Endothelial cell of umbilical vein (primary cell): ENCODE results near the gene BAG1. TPM values are rescaled to one million over a fixed set of nuclear protein-coding genes. Genes with fewer than 3 reads are reported as not detected.

ENCODE experiments used
- BruUV-seq: library from RNA; stranded (reverse); fragments of 400-500 nt; replicated peaks from 2 replicates; lab custom pipeline; 2021; lab: Mats Ljungman, UMichigan
- CTCF ChIA-PET: fragments of 300-600, 350-600 bp; sonication (Branson Sonifier 250); formaldehyde crosslinking; loops from one replicate; lab custom pipeline; 2021; ENCODE audit warnings: antibody characterized with exemption, inconsistent platforms; lab: Charles Lee
- POLR2A ChIA-PET: fragments of 300-600, 350-600 bp; sonication (Branson Sonifier 250); formaldehyde crosslinking; loops from one replicate; lab custom pipeline; 2021; ENCODE audit warnings: antibody characterized with exemption, inconsistent platforms; lab: Charles Lee
- DNase-seq: peaks from one replicate; pipeline ENCODE4 v3.0.0-alpha.2; 2011; ENCODE audit warnings: low read depth, low spot score
- FAIRE-seq: peaks from 2 replicates; lab custom pipeline; 2011; peaks lifted over from hg19 to GRCh38; lab: Jason Lieb, UNC
- H2AFZ ChIP-seq: 2 replicates; pipeline ENCODE4 v1.6.0; 2012; ENCODE audit warnings: low read depth, low read length, control low read depth, inconsistent platforms
- H3K27ac ChIP-seq: 2 replicates; pipeline ENCODE4 v1.5.1; 2011; ENCODE audit warnings: low read depth, mild to moderate bottlenecking, control low read depth, low read length, moderate library complexity; ENCODE audit not compliant: insufficient read depth
- H3K27me3 ChIP-seq, 2 experiments: 2 replicates each; pipeline versions ENCODE4 v1.6.0 to v1.6.1; 2011; ENCODE audit warnings: low read length in 2 of 2, mixed read lengths in 1 of 2; ENCODE audit not compliant: control insufficient read depth in 2 of 2, insufficient read depth in 2 of 2
- H3K36me3 ChIP-seq, 2 experiments: 2 replicates in 1 of 2; 3 replicates in 1 of 2; pipeline ENCODE4 v1.5.1; 2011; ENCODE audit warnings: low read length in 2 of 2, mild to moderate bottlenecking in 1 of 2, moderate library complexity in 1 of 2; ENCODE audit not compliant: control insufficient read depth in 2 of 2, insufficient read depth in 2 of 2; ENCODE audit errors: extremely low read depth in 1 of 2
- H3K4me1 ChIP-seq: 3 replicates; pipeline ENCODE4 v1.5.1; 2011; ENCODE audit warnings: mild to moderate bottlenecking, low read length; ENCODE audit not compliant: control insufficient read depth, insufficient read depth; ENCODE audit errors: extremely low read depth
- H3K4me2 ChIP-seq: 2 replicates; pipeline ENCODE4 v1.6.1; 2011; ENCODE audit warnings: low read length, control low read depth, mixed read lengths; ENCODE audit not compliant: insufficient read depth
- H3K4me3 ChIP-seq, 3 experiments: fragments of 200-600 bp in 1 of 3; sonication (generic), shearing (Covaris generic) in 1 of 3; replicated peaks in 1 of 3; 2 replicates each; pipeline ENCODE4 v1.5.1; 2011 to 2016; ENCODE audit warnings: control low read depth in 3 of 3, low read length in 3 of 3, mild to moderate bottlenecking in 2 of 3, inconsistent platforms in 1 of 3, low read depth in 1 of 3, moderate library complexity in 1 of 3; ENCODE audit not compliant: insufficient read depth in 1 of 3
- H3K79me2 ChIP-seq: 2 replicates; pipeline ENCODE4 v1.6.0; 2012; ENCODE audit warnings: low read length, inconsistent platforms; ENCODE audit not compliant: control insufficient read depth, insufficient read depth
- H3K9ac ChIP-seq: replicated peaks from 2 replicates; pipeline ENCODE3; 2011; ENCODE audit warnings: low read length, control low read depth; ENCODE audit not compliant: insufficient read depth; ENCODE audit errors: extremely low read depth
- H3K9me1 ChIP-seq: replicated peaks from 3 replicates; pipeline ENCODE4 v1.6.0; 2011; ENCODE audit warnings: mild to moderate bottlenecking, low read length; ENCODE audit not compliant: control insufficient read depth, insufficient read depth; ENCODE audit errors: extremely low read depth
- H3K9me3 ChIP-seq: replicated peaks from 2 replicates; pipeline ENCODE4 v1.5.1; 2012; ENCODE audit warnings: low read length, inconsistent platforms; ENCODE audit not compliant: control insufficient read depth, insufficient read depth
- H4K20me1 ChIP-seq: replicated peaks from 2 replicates; pipeline ENCODE3; 2011; ENCODE audit warnings: mild to moderate bottlenecking, low read length; ENCODE audit not compliant: control insufficient read depth, insufficient read depth; ENCODE audit errors: extremely low read depth
- EZH2 ChIP-seq: IDR thresholded peaks from 2 replicates; pipeline ENCODE4 v1.6.1; 2012; ENCODE audit warnings: borderline replicate concordance, low read depth, mild to moderate bottlenecking, moderate library complexity, low read length, inconsistent platforms; ENCODE audit not compliant: severe bottlenecking
- FOS ChIP-seq: IDR thresholded peaks from 2 replicates; pipeline ENCODE4 v1.6.1; 2011; ENCODE audit warnings: mild to moderate bottlenecking, low read length, moderate library complexity, borderline replicate concordance; ENCODE audit not compliant: insufficient read depth
- GATA2 ChIP-seq: IDR thresholded peaks from 2 replicates; pipeline ENCODE4 v1.7.0; 2011; ENCODE audit warnings: low read depth, mild to moderate bottlenecking, moderate library complexity, mixed read lengths, low read length; ENCODE audit not compliant: insufficient read length, insufficient read depth
- JUN ChIP-seq: IDR thresholded peaks from 2 replicates; pipeline ENCODE4 v1.6.1; 2011; ENCODE audit warnings: borderline replicate concordance, low read depth; ENCODE audit not compliant: insufficient read length, insufficient read depth
- MYC ChIP-seq: IDR thresholded peaks from one replicate; pipeline ENCODE4 v1.6.1; 2011; ENCODE audit warnings: mild to moderate bottlenecking, low read depth, low read length
- POLR2A ChIP-seq: IDR thresholded peaks from 2 replicates; pipeline ENCODE4 v1.6.1; 2012; ENCODE audit warnings: low read depth, mild to moderate bottlenecking, control low read depth, low read length
- POLR2AphosphoS5 ChIP-seq: IDR thresholded peaks from 2 replicates; pipeline ENCODE4 v1.6.1; 2012; ENCODE audit warnings: low read depth, mild to moderate bottlenecking, control low read depth, low read length, moderate library complexity; ENCODE audit not compliant: insufficient read depth
- dilution Hi-C: fragments of 300-500 bp; cut with MboI; formaldehyde crosslinking; loops from one replicate; pipeline ENCODE4 v1.15.0; 2019; ENCODE audit warnings: low sequenced_read_pairs; ENCODE audit not compliant: extremely low pct_ligation_motif_present
- intact Hi-C: fragments of 100-400 bp; cut with micrococcal nuclease; formaldehyde crosslinking; loops from one replicate; pipeline ENCODE4 v1.10.0; 2022
- polyA plus RNA-seq, 4 experiments: library from polyadenylated mRNA; depleted of rRNA in 3 of 4; stranded (reverse) in 3 of 4; unstranded in 1 of 4; fragments of >200 nt; gene quantifications; 2 replicates each; pipeline versions ENCODE4 v1.2.1 to v1.2.3, GENCODE V29; 2011 to 2012; ENCODE audit warnings: missing spikeins in 1 of 4
- total RNA-seq: library from RNA; stranded (reverse); gene quantifications from 2 replicates; pipeline ENCODE4 v1.2.3, GENCODE V29; 2021
- TF ChIP-seq, protein P1 (sequence below), 2 donors: IDR thresholded peaks; 1 replicate in 1 of 2; 2 replicates in 1 of 2; pipeline ENCODE4 v1.5.1; 2011; ENCODE audit warnings: low read length in 2 of 2, mild to moderate bottlenecking in 2 of 2, moderate library complexity in 2 of 2, control low read depth in 1 of 2, inconsistent platforms in 1 of 2, low read depth in 1 of 2; ENCODE audit not compliant: insufficient read depth in 1 of 2; ENCODE audit errors: extremely low read depth in 1 of 2
- TF ChIP-seq, protein P2 (sequence below): IDR thresholded peaks from 2 replicates; pipeline ENCODE4 v1.6.1; 2011; ENCODE audit not compliant: insufficient read depth, insufficient read length

Gene BAG1
- total and polyA plus RNA-seq, 2 donors (not counting 3 experiments of a cell fraction or from before 2014, with no cell fraction given) = 44.6 to 87.4 TPM

DNA sequence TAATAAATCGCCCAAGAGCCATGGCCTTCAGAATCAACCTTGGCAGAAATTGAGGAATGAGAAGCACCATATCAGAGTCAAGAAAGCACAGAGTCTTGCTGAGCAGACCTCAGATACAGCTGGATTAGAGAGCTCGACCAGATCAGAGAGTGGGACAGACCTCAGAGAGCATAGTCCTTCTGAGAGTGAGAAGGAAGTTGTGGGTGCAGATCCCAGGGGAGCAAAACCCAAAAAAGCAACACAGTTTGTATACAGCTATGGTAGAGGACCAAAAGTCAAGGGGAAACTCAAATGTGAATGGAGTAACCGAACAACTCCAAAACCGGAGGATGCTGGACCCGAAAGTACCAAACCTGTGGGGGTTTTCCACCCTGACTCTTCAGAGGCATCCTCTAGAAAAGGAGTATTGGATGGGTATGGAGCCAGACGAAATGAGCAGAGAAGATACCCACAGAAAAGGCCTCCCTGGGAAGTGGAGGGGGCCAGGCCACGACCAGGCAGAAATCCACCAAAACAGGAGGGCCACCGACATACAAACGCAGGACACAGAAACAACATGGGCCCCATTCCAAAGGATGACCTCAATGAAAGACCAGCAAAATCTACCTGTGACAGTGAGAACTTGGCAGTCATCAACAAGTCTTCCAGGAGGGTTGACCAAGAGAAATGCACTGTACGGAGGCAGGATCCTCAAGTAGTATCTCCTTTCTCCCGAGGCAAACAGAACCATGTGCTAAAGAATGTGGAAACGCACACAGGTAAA, 30.3 kb upstream of the BAG1 start:
- no TSS peak for BruUV-seq

More for the DNA sequence above, 30.3 kb upstream of the BAG1 start:
- ChIA-PET CTCF (no interaction called here), POLR2A (no interaction called here)
- peaks cover 11 to 17% of the 10 kb centered on the region in 2 experiments for H3K36me3 ChIP-seq
- H3K27me3 ChIP-seq = no peaks in the 10 kb centered on the region
- H3K4me1 ChIP-seq = peaks cover 11% of the 10 kb centered on the region
- intact Hi-C loops (no loop called here), dilution Hi-C loops (no loop called here)
- FAIRE-seq (no peak), DNase-seq (no peak)
- no peak overlapping the region for H3K4me2 ChIP-seq
- TF ChIP-seq POLR2AphosphoS5 (no peak), EZH2 (no peak), GATA2 (no peak), FOS (no peak), JUN (no peak), POLR2A (no peak), MYC (no peak)
- TF ChIP-seq, protein P1, sequence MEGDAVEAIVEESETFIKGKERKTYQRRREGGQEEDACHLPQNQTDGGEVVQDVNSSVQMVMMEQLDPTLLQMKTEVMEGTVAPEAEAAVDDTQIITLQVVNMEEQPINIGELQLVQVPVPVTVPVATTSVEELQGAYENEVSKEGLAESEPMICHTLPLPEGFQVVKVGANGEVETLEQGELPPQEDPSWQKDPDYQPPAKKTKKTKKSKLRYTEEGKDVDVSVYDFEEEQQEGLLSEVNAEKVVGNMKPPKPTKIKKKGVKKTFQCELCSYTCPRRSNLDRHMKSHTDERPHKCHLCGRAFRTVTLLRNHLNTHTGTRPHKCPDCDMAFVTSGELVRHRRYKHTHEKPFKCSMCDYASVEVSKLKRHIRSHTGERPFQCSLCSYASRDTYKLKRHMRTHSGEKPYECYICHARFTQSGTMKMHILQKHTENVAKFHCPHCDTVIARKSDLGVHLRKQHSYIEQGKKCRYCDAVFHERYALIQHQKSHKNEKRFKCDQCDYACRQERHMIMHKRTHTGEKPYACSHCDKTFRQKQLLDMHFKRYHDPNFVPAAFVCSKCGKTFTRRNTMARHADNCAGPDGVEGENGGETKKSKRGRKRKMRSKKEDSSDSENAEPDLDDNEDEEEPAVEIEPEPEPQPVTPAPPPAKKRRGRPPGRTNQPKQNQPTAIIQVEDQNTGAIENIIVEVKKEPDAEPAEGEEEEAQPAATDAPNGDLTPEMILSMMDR (IDR thresholded peaks at IDR 0.05; ENCODE audit: extremely low read depth in 1 of 2, insufficient read depth in 1 of 2, low read depth in 1 of 2, low read length in 2 of 2) = no peak
- TF ChIP-seq, protein P2, sequence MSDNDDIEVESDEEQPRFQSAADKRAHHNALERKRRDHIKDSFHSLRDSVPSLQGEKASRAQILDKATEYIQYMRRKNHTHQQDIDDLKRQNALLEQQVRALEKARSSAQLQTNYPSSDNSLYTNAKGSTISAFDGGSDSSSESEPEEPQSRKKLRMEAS = no peak
- H4K20me1 ChIP-seq = no peaks in the 10 kb centered on the region
- no peak overlapping the region for H2AFZ ChIP-seq
- H3K79me2 ChIP-seq = peaks cover 65% of the 10 kb centered on the region
- no peaks in the 10 kb centered on the region for H3K9me3 ChIP-seq
- H3K4me3 ChIP-seq = no peak overlapping the region
- no peak overlapping the region for H3K9ac ChIP-seq
- no peak overlapping the region for H3K27ac ChIP-seq
- H3K9me1 ChIP-seq = no peaks in the 10 kb centered on the region
